ENCODE results near the gene ARHGAP19.

The ARHGAP19 gene

DNA sequence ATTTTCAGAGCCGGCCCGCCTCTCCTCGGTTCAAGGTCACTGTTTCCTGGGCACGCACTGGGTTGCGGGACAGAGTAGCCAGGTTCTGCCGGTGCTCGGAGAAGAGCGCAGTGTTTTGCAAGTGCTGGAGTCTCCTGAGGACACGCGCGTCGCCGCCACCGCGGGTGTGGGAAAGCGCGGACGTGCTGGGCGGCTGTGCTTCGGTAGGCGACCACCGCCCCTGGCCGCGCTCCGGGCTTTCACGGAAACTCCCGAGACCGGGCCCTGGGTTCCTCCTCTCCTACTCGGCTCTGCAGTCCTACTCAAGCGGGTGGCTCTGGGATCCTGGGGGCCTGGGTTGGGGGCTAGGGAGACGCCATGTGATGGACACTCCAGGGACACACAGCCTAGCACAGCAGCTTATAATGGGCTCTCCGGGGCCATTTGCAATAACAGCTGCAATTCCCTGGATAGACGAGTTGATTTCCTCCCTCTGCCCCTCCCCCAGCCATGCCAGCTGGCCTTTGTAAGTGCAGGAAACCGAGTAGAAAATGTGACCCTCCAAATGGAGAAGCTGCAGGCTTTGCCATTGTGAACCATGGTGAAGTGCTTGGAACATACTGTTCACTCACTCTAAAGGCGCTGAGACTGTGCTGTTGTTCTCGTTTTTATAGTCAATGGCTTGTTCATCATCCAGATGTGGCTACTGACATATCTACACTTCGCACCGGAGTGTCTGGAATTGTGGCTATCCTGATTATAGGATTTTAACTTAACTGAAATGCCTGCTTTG is 28.8 kb upstream of the ARHGAP19 start:
- DNase-seq, result peak; percentile 63

DNA sequence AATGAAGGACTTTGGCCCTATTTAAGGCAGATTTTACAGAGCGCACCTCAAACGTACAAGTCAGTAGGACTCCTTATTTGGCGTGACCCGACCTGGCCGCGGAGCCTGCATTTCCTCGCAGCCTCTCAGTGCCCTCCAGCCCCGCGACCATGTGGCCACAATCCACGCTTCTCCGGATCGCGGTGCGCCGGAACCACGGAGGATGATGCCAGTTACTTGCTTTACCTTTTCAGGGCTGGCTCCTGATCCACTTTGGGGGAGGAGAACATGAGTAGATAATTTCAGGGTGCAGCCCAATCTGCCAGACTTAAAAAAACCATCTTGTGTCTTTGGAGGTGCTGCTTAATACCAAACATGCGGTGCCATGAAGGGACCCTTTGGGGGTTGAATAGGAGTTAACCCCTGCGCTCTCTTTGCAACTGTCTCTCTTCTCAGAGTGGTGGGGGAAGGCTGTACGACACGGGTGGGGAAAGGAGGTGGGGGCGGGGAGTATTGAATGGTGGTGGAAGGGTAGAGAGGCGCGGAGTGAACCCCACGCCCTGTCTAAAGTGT is 28.1 kb upstream of the ARHGAP19 start:
- peak; percentile 70 for DNase-seq

DNA sequence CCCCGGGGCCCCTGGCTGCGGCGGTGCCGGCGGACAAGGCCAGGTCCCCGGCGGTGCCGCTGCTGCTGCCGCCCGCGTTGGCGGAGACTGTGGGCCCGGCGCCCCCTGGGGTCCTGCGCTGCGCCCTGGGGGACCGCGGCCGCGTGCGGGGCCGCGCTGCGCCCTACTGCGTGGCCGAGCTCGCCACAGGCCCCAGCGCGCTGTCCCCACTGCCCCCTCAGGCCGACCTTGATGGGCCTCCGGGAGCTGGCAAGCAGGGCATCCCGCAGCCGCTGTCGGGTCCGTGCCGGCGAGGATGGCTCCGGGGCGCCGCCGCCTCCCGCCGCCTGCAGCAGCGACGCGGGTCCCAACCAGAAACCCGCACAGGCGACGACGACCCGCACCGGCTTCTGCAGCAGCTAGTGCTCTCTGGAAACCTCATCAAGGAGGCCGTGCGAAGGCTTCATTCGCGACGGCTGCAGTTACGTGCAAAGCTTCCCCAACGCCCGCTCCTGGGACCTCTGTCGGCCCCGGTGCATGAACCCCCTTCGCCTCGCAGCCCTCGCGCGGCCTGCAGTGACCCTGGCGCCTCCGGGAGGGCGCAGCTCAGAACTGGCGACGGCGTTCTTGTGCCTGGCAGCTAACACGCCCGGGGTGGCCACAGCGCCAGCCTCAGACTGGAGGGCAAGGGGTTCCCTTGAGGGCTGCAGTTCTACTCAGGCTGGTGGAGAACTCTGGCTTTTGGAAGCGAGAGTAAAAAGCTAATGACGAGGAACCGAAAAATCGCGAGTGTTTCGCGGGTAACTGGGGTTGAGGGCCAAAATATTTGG is 27.4 kb upstream of the ARHGAP19 start:
- peak; percentile 85 for DNase-seq

- peak; percentile 95 for DNase-seq
These were observed 26.6 kb upstream of the ARHGAP19 start, which contains the start of gene FRAT1 for GRCh38 chr10:97318772-97319651. TSS of gene FRAT1 (plus strand) at chr10:97319271. CDS start at chr10:97319454, 183 bp downstream.

- no peak for DNase-seq
These were observed 22.2 kb upstream of the ARHGAP19 start for GRCh38 chr10:97314671-97315070.

DNA sequence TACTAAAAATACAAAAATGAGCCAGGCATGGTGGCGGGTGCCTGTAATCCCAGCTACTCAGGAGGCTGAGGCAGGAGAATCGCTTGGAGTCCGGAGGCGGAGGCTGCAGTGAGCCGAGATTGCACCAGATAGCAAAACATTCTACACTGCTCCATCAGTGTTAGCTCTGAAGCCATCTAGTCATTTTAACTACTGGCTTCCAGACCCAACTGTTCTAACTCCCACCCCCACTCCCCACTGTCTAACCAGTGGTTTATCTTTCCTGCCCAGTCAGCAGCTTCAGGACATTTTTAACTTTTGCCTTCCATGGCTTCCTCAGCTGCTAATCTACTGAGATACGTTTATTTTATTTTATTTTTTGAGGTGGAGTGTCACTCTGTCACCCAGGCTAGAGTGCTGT is 20.5 kb upstream of the ARHGAP19 start:
- no peak for DNase-seq

DNA sequence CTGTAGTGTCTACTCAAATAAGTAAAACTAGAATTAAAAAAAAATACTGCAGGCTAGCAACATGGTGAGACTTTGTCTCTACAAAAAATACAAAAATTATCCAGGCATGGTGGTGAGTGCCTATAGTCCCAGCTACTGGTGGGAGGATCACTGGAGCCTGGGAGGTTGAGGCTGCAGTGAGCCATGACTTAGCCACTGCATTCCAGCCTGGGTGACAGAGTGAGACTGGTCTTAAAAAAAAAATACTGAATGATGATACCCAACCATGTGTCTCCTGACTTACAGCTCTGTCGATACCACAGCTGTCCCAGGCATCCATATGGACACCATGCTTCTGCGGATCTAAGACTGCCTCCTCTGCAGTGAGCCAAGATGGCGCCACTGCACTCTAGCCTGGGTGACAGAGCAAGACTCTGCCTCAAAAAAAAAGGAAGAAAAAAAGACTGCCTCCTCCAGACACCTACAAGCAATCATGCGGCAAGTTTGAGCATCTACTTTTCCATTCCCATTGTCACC is 18.7 kb upstream of the ARHGAP19 start:
- no peak for DNase-seq

- no peak for DNase-seq
These were observed 15.7 kb upstream of the ARHGAP19 start for GRCh38 chr10:97307866-97308780.

DNA sequence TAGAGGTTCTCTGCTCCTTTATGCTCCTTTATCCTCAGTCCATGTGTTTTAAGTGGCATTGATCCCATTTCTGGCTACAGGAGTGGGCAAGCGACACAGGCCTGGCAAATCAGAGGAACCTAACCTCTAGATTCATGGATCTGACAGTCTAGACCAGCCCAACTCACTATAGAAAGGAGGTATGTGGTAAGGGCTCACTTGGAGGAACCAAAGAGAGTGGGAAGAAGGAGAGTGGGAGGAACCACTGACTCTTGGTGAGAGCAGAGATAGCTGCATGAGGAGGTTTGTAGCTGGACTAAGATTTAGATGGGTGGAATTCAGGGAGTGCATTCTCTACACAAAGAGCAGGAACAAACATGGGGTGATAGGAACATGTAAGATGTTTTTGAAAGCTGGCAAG is 15.0 kb upstream of the ARHGAP19 start:
- no peak for DNase-seq

DNA sequence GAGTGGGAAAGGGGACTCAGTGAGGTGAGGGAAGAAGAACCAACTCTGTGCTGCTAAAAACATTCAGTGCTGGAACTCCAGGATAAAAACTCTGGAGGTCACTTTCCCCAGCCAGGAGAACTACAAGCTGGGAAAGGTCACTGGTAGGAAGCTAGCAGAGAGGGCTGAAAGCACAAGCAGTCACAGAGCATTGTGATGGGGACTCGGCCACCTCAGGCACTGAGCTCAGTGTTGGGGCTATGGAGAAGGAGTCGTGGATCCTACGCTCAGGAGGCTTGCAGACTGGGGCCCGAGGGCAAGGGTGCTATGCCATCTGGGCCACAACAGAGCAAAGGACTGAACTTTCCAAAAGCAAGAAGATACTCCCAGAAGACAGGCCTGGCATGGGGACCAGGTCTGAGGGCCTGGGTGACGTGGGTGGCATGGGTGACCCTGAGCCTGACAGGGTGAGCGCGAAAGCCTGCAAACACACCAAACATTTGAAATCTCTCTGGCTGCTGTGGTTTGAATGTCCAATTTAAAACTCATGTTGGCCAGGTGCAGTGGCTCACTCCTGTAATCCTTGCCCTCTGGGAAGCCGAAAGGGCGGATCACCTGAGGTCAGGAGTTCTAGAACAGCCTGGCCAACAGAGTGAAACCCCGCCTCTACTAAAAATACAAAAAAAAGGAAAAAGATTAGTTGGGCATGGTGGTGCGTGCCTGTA is 9.8 kb upstream of the ARHGAP19 start:
- no peak for DNase-seq

GRCh38 chr10:97300980-97301379 is 8.5 kb upstream of the ARHGAP19 start:
- no peak for DNase-seq

DNA sequence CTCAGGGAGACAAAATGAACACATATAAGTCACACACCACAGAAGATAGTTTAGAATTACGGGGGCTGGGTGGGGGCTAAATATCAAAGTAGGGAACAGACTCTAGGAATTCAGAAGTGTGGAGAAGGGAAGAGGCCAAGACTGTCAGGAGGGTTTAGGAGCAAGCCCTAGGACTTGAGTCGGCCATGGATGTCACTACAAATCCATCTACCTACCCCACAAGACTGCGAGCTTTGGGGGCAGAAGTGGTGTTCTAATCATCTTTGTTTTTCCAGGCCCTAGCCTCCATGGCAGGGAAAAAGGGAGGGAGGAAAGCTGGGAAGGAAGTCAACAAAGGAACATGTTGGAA is 5.8 kb upstream of the ARHGAP19 start:
- no peak for DNase-seq

GRCh38 chr10:97297556-97298222 is 5.3 kb upstream of the ARHGAP19 start:
- no peak for DNase-seq

- no peak for DNase-seq
These were observed 393 bp upstream of the ARHGAP19 start for GRCh38 chr10:97292862-97293198.

GRCh38 chr10:97291357-97292096 is 910 bp downstream of the ARHGAP19 start:
- DNase-seq, result peak; percentile 35

GRCh38 chr10:97290576-97291356 is 1.7 kb downstream of the ARHGAP19 start:
- DNase-seq, result peak; percentile 32

GRCh38 chr10:97290076-97290475 is 2.4 kb downstream of the ARHGAP19 start:
- DNase-seq, result peak; percentile 40

DNA sequence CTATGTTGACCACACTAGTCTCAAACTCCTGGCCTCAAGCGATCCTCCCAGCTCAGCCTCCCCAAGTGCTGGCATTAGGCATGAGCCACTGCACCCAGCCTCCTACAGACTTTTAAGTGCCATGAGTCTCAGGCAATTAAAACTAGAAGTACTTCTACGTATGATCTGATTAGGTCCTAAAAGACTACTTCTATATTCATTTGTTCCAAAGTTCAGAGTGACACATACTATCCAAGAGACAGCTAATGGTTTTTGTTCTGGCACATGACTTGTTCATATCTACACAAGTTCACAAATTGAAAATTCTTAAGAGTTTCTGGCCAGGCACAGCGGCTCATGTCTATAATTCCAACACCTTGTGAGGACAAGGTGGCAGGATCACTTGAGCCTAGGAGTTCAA is 11.7 kb downstream of the ARHGAP19 start:
- no peak for DNase-seq
